ENCODE results near the gene KDM7A.

DNA sequence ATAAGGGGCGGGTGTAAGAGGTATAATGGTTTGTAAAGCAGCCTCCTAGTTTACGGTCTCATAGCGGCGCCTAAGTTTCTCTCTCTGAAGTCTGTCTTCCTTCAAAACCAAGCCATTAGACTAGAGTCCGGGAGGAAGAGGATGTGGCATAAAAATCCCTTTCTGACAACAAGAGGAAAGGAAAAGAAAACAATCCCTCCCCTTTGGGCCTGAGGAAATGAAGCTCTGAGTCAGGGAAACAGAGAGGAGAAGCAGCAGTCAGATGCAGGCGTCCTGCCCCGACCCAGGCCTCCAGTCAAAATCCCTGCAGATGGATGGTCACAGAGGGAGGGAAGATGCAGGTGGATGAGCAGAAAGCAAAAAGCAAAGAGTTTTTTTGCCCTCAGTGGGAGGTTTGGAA is 137.7 kb downstream of the KDM7A start:
- TF ChIP-seq CTCF (conservative IDR thresholded peaks at IDR 0.05; ENCODE audit: low read length) (no peak), EZH2phosphoT487 (IDR thresholded peaks at IDR 0.05; ENCODE audit: borderline replicate concordance, low read depth, low read length) (no peak)

Measured in OCI-LY7 (cell line).